GM18499 (cell line): ENCODE measurements around the gene RC3H2.
"Not testable (repeated sequence)": the region's sequence is repeated elsewhere in the genome, so short reads cannot be mapped to it uniquely, and the experiment has no call there.

Source experiments
- ATAC-seq: cut with Tn5 transposase; IDR thresholded peaks from one replicate; pipeline ENCODE4 v1.9.1; 2021; ENCODE audit warnings: moderate number of reproducible peaks; ENCODE audit not compliant: insufficient read depth, unreplicated experiment

Gene RC3H2

DNA sequence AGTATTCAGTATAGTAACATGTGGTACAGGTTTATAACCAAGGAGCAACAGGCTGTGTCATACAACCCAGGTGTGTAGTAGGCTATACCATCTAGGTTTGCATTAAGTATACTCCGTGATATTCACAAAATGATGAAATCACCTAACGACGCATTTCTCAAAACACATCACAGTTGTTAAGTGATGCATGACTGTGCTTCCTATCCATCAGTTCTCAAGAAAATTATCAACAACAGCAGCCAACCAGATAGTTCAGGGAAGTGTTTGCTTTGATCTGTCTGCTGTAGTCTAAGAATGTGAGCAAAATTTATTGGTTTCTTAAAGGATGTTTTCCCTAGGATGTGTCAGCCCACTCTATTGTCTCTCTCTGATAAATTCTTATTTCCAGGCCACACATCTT is 18.8 kb upstream of the RC3H2 start:
- no peak for ATAC-seq

DNA sequence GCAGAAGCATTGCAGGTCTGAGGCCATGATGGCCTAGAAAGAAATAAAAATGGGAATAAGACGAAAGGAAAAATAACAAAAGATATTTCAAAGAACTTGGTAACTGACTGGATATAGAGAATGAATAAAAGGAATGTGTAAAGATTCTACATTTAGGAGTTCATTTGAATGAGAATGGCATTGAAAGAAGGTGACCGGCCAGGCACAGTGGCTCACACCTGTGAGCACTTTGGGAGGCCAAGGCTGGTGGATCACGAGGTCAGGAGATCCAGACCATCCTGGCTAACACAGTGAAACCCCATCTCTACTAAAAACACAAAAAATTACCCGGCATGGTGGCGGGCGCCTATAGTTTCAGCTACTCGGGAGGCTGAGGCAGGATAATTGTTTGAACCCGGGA is 17.6 kb upstream of the RC3H2 start:
- no peak for ATAC-seq

DNA sequence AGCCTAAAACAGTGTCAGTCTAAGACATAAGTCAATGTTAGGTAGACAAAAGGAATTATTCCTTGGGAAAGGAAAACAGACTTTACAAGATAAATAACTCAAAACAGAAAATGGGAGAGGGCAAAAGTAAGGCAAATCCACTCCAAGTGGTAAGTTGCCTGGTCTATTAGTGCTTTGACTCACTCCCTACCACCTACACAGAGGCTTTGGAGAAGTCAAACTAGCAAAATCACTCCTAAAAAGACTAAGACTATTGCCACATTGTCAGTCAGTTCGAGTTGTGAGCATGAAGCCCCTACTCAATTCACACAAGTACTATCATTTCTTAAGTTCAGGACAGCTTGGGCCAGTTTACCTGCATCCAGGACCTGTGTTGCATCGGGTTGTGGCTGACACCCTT is 13.2 kb upstream of the RC3H2 start:
- ATAC-seq, result no peak

DNA sequence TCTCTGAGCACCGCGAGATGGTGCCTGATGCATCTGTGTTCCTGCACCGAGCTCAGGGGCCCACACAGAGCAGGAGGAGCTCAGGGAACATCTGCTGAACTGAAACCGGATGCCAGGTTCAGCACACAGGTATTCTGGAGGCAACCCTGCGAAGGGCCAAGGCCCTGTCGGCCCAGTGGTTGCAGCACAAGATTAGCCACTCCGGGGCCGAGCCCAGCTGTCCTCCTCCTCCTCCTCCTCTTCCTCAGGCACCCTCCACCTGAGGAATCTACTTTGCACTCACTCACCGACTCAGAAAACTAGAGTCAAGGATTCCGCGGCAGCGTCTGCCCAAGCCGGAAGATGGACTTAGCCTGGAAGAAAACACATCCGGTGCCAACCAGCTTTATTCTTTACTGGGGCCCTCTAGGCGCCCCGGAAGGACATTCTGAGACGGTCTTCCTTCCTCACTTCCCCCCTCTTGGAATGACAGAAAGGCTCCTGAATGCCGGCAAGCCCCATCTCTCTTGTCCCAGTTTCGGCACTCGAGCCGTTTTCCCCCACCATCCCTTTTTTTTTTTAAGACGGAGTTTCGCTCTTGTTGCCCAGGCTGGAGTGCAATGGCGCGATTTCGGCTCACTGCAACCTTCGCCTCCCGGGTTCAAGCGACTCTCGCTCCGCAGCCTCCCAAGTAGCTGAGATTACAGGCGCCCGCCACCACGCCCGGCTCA is 8.0 kb upstream of the RC3H2 start, which contains the start of gene ZBTB6:
Gene ZBTB6, minus strand, starts transcription at position 360 of the 710 bp plus-strand sequence. CDS start 1,251 bp downstream, outside the sequence.
- ATAC-seq, result peak; percentile 94

DNA sequence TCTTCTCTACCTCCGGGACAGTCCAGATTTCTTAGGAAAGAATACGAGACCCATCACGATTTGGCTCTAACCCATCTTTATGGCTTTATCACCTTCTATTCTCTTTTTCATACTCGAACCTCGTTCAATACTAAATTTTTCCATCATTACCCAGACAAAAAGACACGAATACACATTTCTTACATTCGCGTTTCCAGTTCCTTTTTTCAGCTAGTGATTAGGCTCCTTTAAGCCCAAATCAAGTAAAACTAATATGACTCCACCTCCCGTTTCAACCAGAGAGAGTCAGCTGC is 7.5 kb upstream of the RC3H2 start:
- ATAC-seq, result no peak

DNA sequence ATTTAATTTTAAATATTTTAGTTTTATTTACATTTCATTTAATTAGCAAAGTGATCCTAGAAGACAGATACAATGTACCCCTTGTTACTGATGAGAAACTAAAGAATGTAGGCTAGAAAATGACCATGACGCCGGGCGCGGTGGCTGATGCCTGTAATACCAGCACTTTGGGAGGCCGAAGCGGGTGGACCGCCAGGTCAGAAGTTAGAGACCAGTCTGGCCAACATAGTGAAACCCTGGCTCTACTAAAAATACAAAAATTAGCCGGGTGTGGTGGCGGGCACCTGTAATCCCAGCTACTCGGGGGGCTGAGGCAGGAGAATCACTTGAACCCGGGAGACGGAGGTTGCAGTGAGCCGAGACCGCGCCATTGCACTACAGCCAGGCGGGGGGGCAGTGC is 963 bp upstream of the RC3H2 start:
- not testable (repeated sequence) for ATAC-seq

DNA sequence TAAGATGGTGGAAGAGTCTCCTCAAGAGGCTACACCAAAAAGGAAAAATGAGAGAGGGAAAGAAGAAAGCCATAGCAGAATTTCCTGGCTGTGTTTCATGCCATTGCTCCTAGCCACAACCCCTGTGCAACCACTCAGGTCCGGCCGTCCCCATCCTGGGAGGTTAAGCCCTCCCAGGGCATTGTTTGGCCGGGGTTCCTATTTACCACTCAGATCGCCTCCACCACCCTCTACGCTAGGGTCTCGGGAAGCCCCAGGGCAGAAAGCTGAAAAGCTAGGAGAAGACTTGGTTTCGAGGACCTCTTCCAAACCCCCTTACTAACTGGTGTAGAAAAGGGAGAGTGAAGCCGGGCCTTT is 715 bp downstream of the RC3H2 start:
- no peak for ATAC-seq

DNA sequence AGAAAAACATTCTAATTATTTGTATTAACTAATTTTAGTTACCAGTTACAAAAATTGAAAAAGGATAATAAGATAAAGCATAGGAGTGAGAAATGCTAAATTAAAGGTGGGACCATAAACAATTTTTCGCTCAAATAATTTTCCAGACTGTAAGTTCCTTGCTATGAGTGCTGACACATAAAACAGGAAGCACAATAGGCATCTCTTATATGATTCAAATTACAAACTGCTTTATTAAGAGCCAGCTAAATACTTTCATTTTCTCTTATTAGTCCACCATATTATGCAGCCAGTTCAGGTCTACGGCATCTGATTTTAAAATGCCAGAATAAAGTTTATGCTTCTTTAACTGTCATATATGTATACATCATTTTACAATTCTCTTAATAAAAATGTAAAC is 4.4 kb downstream of the RC3H2 start:
- no peak for ATAC-seq

DNA sequence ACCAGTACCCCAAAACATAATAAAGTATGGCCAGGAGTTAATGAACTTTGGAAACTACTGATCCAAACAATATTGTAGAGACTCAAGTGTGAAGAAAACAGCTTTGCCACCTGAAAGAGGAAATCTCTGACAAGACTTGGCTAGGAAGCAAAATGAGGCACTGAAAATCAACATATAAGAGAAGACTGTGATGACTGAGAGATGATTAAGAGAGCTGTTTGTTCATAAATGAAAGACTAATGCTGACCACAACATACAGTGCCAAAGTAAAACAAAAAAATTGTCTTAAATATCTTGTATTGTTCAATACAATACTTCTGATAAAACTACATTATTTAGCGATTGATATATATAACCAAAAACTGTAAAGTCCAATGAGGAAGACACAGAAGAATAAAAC is 7.2 kb downstream of the RC3H2 start:
- no peak for ATAC-seq

DNA sequence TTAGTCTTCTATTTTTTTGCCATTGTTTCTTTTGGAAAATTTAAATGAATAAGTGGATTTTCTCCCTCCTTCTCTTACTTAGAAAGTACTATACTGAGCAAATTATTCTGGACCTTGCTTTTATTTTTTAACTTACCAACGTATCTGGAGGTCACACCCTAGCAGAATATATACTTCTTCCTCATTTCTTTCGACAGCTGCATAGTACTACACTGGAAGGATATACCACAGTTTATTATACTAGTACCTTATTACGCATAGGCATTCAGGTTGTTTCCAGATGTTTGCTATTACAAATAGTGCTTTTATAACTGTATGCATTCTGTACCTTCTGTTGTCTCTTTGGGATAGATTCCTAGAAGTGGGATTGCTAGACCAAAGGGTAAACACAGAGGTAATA is 16.7 kb downstream of the RC3H2 start:
- no peak for ATAC-seq

DNA sequence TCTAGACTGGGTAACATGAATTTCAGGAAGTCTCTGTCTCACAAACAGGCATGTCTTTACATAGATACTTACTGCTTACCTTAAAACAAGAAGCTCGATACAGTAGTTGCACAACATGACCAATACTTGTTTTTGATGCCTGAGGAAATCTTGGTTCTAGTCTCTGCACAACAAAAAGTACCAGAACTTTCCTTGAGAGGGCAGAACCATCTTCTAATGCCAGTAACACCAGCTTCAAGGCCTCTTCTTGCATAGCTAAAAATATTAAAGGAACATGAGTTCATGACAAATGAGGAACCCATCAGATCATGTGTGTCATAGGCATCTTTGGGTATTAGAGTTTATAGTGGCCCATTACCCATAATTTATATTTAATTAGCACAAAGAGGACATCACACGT is 22.0 kb downstream of the RC3H2 start:
- no peak for ATAC-seq

DNA sequence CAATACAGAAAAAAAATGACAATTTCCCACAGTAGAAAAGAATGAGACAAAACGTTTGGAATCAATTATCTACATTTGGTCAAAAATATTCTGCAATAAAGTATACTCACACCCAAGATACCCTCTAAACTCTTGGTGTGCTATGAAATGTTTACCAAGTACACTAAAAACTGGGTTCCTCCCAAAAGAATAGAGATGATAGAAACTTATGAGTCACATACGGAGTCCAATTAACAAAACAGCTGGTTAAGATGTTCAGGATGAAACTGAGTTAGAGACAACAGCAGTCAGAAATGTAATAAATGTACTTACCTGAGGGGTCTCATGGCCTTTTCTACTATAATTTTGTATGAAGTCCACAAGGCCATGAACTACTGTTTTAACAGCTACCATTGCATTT is 25.7 kb downstream of the RC3H2 start:
- ATAC-seq, result no peak

DNA sequence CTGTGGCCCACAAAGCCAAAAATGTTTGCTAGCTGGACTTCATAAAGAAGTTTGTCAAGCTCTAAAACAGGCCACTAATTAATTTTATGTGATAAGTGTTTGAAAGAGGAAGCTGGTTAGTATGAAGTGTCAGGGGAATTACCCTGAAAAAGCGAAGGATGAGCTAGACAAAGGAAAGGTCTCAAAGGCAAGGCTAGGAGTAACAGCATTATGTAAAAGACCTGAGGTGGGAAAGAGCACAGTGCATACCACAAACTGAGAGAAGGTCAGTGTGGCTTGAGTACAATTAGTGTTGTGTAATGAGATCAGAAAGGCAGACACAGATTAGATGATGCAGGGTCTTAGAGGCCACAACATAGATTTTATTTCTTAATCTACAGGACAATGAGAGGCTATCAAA is 29.6 kb downstream of the RC3H2 start:
- no peak for ATAC-seq

DNA sequence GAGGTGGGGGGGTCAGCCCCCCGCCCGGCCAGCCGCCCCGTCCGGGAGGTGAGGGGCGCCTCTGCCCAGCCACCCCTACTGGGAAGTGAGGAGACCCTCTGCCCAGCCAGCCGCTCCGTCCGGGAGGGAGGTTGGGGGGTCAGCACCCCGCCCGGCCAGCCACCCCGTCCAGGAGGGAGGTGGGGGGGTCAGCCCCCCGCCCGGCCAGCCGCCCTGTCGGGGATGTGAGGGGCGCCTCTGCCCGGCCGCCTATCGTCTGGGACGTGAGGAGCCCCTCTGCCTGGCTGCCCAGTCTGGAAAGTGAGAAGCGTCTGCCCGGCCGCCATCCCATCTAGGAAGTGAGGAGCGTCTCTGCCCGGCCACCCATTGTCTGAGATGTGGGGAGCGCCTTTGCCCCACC is 37.9 kb downstream of the RC3H2 start:
- ATAC-seq, result not testable (repeated sequence)

DNA sequence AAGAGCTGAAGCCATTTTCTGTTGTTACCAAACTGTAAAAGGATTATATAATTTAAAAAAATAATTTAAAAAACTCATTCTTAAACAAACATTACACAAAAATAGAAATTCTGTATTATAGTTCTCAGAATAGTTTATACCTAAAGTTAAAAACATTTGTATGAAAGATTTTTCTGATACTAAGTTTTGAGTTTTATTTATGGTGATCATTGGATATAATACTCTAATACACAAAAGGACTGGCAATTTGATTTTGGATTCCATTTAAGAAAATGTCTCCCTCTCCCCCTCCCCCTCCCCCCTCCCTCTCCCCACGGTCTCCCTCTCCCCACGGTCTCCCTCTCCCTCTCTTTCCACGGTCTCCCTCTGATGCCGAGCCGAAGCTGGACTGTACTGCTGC is 39.1 kb downstream of the RC3H2 start:
- no peak for ATAC-seq

DNA sequence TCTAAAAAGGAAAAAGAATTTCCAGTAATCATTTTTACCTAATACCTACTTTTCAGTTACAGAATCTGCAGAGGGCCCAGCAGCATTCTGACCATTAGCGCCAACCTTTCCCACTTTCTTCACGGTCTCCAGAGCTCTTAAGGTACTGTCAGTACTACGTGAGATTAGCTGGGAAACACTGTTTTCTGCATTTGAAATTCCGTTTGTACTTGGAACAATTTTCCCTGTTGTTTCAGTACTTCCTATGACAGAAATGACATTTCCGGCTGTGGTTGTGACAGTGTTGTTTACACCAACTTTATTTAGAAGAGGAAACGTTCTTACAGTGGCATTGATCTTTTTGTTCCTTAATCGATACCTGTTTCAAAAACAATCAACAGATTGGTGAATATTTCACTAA is 39.9 kb downstream of the RC3H2 start:
- no peak for ATAC-seq

DNA sequence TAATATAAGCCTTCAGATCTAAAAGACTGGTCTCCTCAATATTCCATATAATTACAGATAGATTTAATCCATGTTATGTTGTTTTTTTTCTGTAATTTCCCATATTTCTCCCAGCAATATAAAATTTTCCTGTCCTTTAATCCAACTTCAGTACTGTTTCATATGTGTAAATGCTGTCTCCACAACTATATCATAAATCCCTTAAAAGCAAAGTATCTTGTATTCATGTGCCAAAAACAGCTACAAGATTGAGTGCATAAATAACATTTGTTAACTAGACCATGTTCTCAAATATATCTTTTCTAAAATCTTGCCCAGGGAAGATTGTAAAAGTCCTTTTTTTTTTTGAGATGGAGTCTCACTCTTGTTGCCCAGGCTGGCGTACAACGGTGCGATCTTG is 41.8 kb downstream of the RC3H2 start:
- no peak for ATAC-seq

DNA sequence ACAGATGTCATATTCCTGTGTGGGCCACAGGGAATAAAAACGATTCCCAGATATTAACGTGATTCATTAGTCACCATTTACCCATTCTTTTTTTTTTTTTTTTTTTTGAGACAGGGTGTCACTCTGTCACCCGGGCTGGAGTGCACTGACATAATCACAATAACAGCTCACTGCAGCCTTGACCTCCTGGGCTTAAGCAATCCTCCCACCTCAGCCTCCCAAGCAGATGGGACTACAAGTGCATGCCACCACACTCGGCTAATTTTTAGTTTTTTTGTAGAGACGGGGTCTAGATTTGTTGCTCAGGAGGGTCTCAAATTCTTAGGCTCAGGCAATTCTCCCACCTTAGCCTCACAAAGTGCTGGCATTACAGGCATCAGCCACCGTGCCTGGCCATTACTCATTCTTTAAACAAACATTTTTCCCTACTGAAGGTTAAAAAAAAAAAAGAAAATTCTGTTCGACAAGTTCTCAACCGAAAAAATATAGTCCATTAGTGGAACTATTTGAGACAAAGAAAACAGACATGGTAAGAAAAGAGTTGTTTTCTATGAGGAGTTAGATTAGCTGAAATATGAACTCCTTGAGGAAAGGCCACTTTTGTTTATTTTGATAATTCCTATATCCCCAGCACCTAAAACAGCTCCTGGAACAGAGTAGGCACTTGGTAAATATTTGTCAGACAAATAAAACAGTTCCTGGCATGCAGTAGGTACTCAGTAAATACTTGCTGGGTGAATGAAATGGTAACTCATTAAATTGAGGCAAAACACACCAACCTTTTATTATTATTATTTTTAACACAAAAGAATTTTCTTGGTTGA is 44.6 kb downstream of the RC3H2 start:
- ATAC-seq, result no peak

DNA sequence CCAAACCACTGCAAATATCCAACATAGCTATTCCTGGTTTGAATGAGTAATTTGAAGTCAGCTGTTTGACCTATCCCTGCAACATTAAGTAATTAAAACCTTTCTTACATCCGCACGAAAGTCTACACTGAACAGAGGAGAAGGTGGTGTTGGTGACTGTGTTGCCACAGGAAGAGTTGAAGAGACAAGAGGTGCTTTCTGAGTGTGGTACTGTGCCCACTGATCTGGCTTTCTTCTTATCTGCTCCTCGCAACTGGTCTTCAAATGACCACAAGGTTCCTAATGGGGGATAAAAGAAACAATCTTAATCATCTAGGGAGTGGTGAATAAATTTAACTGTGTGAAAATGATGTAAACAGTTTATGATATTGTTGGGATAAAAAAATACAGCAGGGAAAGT is 47.3 kb downstream of the RC3H2 start:
- ATAC-seq, result no peak

DNA sequence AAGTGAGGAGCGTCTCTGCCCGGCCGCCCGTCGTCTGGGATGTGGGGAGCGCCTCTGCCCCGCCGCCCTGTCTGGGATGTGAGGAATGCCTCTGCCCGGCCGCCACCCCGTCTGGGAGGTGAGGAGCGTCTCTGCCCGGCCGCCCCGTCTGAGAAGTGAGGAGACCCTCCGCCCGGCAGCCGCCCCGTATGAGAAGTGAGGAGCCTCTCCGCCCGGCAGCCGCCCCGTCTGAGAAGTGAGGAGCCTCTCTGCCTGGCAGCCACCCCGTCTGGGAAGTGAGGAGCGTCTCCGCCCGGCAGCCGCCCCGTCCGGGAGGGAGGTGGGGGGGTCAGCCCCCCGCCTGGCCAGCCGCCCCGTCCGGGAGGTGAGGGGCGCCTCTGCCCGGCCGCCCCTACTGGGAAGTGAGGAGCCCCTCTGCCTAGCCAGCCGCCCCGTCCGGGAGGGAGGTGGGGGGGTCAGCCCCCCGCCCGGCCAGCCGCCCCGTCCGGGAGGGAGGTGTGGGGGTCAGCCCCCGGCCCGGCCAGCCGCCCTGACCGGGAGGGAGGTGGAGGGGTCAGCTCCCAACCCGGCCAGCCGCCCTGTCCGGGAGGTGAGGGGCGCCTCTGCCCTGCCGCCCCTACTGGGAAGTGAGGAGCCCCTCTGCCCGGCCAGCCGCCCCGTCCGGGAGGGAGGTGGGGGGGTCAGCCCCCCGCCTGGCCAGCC is 52.9 kb downstream of the RC3H2 start:
- not testable (repeated sequence) for ATAC-seq

DNA sequence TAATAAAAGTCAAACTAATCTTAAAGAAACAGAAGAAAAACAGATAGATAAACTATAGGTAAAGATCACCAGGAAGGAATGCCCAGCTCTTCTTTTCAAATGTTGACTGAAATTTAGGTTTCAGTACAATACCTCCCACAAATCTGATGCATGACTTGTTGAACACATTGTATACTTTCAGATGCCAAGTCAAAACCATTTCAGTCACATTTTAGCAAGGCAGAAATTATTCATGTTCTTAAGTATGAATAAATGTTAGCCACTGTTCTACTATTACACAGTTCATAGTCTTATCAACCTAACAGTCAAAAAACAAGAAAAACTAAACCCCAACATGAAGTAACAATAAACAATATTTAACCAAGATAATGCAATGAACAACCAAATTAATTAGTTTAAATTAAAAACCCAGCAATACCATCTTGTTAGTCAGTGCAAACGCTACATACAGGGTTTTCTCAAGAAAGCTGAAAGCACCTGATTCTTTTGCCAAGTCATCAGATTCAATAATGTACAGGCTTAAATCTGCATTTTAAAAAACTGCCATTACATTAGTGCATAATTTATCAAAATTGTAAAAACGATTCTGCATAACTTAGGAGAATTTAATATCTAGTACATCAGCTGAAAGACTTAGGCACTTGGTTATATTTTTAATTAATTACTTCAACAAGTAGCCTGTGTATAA is 56.8 kb downstream of the RC3H2 start:
- ATAC-seq, result no peak
